SIG-M5 treated with dmso at 0.1 percent for 504 hours (cell line): ENCODE data around the gene GCNT2.
"Not testable (repeated sequence)": the region's sequence is repeated elsewhere in the genome, so short reads cannot be mapped to it uniquely, and the experiment has no call there.

Experiments used
- DNase-seq: peaks from one replicate; lab custom pipeline; 2025; ENCODE audit not compliant: unreplicated experiment; lab: John Stamatoyannopoulos, UW

GCNT2 gene

GRCh38 chr6:10521104-10521808 is at the start of gene GCNT2:
Gene GCNT2, plus strand, starts transcription at chr6:10521351. Its CDS starts 7,561 bp downstream, at chr6:10528912.
- peak; percentile 13 for DNase-seq

DNA sequence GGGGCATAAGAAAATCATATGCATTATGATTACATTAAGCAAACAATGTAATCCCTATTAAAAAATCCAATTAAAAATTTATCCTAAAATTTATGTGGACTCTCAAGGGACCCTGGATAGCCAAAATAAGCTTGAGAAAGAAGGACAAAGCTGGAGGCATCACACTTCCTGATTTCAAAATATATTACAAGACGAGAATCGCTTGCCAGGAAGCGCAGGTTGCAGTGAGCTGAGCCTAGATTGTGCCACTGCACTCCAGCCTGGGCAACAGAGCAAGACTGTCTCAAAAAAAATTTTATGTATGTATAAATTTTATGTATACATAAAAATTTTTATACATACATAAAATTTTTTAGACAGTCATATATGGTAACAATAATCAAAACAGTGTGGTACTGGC is 48.5 kb upstream of the GCNT2 start:
- no peak for DNase-seq

DNA sequence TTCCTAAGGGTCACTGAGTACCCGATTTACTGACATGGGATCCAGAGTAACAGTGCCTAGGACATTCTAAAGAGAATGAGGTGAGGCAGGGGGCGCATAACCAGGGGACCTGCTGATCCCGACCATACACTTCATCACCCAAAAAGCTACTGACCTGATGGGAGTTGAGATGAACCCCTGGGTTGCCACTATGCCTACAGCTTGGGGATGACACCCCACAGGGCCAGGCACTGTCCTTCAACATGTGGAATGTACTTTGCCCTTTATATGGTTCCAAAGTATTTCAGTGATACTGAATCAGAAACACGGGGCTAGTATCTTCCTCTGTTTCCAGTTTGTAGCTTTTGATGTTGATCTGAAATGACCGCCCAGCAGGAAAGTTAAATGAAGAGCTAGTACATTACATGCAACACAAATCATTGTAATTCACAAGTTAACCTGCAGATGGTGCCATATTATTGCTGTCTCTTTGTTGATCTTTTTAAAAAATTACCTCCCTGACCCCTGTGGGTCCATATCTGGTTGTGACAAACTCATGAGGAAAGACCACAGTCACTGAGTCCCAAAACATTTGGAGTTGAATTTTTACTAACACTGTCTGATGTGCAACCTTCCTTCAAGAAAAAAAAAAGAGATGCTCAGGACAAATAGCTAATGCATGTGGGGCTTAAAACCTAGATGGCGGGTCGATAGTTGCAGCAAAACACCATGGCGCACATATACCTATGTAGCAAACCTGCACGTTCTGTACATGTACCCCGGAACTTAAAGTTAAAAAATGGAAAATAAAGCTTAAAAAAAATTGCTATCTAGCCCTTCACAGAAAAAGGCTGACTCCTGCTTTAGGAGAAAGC is 42.7 kb upstream of the GCNT2 start:
- peak; percentile 20 for DNase-seq

- no peak for DNase-seq
Observed at GRCh38 chr6:10479939-10480700, 41.0 kb upstream of the GCNT2 start.

GRCh38 chr6:10481101-10481500 is 40.0 kb upstream of the GCNT2 start:
- no peak for DNase-seq

GRCh38 chr6:10482636-10483257 is 38.4 kb upstream of the GCNT2 start:
- no peak for DNase-seq

DNA sequence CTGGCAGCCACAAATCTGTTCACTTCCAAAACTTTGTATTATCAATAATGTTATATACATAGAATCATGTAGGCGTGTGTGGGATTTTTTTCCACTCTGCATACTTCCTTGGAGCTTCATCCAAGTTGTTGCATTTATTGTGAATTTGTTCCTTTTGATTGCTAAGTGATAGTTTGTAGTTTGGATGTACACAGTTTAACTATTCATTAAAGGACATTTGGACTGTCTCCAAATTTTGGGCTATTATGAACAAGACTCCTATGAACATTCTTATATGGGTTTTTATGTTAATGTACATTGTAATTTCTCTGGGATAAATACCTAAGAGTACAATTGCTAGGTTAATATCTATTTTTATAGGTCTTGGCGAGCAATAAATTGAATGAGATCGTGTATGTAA is 36.2 kb upstream of the GCNT2 start:
- no peak for DNase-seq

GRCh38 chr6:10485406-10485805 is 35.7 kb upstream of the GCNT2 start:
- DNase-seq: no peak

DNA sequence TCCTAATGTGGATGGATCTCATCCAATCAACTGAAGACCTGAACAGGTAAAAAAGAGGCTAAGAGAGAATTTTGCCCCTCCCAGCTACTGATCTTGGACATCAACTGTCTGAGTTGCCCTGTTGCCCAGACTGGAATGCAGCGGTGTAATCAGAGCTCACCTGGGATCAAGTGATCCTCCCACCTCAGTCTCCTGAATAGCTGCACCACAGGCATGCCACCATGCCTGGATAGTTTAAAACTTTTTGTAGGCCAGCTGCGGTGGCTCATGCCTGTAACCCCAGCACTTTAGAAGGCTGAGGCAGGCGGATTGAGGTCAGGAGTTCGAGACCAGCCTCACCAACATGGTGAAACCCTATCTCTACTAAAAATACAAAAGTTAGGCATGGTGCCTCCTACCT is 34.9 kb upstream of the GCNT2 start:
- DNase-seq: no peak

DNA sequence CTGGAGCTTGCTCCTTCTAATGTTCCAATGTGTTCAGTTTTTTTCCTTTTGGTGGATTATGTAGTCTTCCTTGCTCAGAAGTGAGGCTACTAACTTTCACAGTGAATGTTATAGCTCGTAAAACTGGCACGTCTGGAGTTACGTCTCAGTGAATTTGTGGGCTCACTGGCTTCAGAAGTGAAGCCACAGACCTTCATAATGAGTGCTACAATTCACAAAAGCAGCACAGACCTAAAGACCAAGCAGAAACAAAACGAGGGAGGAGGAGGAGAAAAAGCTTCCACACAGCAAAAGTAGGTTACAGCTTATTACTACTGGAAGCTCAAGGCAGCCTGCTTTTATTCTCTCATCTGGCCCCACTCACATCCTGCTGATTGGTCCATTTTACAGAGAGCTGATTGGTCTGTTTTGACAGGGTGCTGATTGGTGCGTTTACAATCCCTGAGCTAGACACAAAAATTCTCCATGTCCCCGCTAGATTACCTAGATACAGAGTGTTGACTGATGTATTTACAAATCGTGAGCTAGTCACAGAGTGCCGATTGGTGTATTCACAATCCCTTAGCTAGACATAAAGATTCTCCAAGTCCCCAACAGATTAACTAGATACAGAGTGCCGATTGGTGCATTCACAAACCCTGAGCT is 34.1 kb upstream of the GCNT2 start:
- not testable (repeated sequence) for DNase-seq

- no peak for DNase-seq
Observed at GRCh38 chr6:10487668-10488327, 33.4 kb upstream of the GCNT2 start.

- no peak for DNase-seq
Observed at GRCh38 chr6:10491463-10491862, 29.7 kb upstream of the GCNT2 start.

DNA sequence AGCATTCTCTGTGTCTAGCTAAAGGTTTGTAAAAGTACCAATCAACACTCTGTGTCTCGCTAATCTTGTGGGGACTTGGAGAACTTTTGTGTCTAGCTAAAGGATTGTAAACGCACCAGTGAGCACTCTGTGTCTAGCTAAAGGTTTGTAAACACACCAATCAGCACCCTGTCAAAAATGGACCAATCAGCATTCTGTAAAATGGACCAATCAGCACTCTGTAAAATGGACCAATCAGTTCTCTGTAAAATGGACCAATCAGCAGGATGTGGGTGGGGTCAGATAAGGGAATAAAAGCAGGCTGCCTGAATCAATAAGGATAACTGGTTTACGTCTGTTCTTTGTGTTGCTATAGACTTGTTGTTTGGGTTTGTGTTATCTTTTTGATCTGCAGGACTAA is 29.2 kb upstream of the GCNT2 start:
- not testable (repeated sequence) for DNase-seq

DNA sequence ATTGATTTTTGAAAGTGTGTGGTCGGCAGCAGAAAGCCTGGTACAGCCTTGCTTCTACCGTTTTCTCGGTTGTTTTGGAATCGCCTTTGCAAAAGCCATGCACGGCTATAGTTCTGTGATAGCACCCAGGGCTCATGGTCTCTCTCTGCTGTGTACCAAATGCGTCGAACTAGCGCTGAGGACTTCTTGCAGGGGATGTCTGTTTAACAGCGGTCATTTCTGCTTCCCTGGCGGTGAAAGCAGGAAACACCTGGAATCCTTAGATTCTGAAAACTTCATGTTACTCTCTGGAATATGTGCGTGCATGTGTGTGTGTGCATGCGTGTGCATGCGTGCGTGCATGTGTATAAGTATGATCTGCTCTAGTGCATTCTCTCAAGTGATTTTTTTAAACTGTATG is 26.1 kb upstream of the GCNT2 start:
- DNase-seq: no peak

GRCh38 chr6:10505529-10505928 is 15.6 kb upstream of the GCNT2 start:
- DNase-seq: peak; percentile 6

DNA sequence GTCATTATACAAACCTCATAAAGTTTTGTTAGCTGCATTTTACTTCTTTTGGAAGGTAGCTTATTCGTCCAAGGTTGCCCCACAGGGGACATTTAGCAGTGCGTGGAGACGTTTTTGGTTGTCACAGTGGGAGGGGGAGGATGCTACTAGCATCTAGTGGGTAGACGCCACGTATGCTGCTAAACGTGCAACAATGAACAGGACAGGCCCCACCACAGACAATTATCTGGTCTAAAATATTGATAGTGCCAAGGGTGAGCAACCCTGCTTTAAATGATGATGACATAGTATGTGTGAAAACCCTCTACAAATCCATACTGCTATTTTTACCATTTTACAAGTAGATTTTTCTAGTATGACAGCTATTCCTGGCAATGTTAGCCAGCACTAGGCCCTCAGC is 13.9 kb upstream of the GCNT2 start:
- DNase-seq: no peak

GRCh38 chr6:10507715-10508114 is 13.4 kb upstream of the GCNT2 start:
- DNase-seq: no peak

GRCh38 chr6:10510592-10511367 is 10.4 kb upstream of the GCNT2 start:
- peak; percentile 44 for DNase-seq

- no peak for DNase-seq
Observed at GRCh38 chr6:10511477-10511876, 9.7 kb upstream of the GCNT2 start.
